ENCODE results near the gene PLA2G4A.
A peak's percentile ranks its signal among the peaks of the same experiment; 100 is the strongest.

The PLA2G4A gene

DNA sequence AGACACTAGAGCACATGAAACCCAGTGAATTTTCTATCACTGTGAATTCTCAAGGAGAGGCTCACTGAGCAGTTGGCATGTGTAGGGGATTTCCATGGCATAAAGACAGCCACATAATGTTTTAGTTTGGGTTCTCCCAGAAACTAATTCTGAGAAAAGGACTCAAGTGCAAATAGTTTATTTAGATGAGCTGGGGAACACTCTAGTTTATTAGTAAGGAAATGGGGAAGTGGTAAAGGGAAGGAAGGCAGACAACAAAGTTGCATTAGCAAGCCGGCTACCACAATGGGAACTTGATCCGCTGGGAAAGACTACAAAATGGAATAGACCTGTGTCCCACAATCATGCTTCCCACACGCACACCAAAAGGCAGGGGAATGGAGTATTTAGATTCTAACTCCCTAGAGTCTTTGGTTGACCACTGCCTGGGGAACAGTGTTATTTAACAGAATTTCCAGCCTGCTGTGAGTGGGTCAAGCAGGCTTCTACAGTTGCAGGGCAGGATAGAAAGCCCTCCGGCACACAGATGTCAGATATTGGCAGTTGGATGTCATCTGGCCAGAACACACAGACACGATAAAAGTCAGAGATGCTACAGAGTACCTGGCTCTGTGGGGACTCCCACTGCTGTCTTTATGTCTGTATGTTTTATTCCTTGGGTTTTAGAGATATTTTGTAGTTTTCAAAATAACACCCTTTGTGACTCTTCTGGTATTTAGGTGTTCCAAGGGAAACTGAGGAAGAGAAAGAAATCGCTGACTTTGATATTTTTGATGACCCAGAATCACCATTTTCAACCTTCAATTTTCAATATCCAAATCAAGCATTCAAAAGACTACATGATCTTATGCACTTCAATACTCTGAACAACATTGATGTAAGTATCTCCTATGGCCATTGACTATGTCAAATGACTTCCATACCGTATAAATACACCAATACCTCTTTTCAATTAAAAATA, 150.1 kb downstream of the PLA2G4A start:
- DNase-seq = no peak

DNA sequence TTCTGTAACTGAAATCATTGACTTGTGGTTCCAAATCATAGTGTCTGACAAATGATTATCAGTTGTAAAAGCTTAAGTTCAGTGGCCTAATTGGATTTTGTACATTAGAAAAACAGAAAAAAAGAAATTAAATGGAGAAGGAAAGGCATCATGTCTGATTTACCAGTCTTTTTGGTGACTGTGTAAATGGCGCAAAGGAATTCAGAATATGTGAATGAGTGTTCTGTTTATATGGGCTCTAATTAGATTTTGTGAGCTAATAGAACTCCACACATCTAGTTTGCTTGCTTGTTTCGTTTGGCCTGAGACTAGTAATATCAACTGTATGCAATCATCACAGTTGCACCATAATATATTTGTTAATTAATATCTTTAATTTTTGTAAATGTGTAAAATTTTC, 151.7 kb downstream of the PLA2G4A start:
- DNase-seq = no peak

DNA sequence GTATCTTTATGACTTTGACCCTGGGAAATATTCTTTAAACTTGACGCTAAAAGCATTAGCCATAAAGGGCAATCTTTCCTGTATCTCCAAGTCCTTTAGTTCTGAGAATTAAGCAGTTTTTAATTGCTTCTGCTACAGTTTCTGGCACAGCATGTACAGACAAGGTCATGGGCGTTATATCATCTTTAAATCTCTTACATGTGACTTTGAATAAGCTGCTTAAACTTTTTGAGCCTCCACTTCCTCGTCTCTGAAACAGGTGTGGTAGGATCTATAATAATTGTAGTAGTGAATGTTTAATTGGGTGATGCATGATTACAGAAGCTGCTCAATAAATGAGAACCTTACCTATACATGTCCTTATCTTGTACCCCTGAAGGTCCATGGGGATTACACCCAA, 153.4 kb downstream of the PLA2G4A start:
- no peak for DNase-seq

DNA sequence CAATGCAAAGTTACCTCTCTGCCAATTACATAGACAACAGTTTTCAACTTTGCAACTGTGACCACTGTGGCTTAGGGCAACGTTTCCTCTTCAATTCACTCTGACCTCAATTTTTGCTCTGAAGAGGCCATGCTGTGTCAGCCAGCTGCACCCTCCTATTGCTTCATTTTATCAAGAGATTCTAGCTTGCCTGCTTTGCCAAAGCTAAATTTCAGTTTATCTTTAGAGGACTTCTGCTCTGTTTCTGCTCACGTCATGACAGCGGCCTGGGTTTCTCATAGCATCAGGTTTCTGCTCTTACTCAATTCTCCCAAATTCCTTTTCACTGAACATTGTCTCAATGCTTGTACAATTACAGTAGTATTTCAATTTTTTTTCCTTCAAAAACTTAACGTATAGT, 154.6 kb downstream of the PLA2G4A start:
- DNase-seq = no peak

DNA sequence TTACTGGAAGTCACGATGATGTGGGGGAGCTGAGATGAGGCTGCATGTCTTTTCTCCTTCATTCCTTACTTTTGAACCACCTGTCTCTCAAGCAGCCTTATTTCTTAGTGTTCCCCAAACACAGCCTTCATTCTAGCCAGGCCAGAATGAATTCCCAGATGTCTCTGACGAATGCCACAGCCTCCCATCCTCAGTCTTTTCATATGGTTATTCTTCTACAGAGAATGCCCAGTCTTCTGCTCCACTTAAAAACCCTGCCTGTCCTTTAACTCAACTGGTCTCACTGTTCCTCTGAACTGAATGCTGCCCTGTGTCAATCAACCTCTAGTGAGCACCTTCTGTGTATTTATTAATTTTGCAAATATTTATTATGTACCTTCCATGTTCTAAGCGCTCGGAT, 156.2 kb downstream of the PLA2G4A start:
- no peak for DNase-seq

DNA sequence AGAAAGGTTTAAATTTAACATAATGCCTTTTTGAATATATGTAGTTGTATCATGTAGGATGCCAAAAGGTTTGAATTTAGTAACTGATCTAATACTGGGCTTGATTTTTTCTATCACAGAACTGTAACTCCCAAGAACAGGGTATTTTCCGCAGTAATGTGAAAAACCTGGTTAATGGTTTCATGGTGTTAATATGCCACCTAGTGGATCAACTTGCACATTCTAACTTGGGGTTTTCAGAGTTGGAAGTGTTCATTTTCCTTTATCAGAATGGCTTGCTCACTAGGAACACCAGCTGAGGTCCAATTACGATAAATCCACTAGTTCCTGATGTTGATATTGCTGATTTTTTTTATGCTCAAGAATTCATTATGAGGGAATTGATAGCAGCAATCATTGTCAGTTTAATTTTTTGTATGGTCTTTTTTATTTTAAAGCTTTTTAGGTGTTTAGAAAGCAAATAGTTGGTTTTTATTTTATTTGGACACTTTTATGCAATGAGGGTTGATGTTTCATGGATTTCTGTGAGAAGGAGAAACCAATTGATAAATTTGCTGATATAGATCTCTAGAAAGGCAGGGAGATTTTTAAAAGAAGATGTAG, 157.2 kb downstream of the PLA2G4A start:
- DNase-seq = peak; percentile 6

DNA sequence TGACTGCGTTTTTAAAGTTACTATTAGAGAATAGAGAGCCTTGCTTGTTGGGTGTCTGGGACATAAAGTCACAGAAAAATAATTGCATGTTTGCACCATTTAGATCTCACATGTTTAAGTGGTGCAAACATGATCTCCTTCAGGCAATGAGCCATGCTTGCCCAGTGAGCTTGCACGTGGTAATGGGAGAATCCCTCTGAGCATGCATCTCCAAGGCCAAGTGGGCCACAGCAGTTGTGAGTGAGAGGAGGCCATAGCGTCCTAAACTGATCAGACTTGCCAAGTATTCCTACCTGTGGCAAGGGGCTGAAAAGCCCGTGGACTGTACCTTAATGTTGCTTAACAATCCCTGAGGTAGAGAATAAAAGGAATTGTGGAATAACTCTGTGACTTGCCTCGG, 158.3 kb downstream of the PLA2G4A start:
- DNase-seq = no peak

DNA sequence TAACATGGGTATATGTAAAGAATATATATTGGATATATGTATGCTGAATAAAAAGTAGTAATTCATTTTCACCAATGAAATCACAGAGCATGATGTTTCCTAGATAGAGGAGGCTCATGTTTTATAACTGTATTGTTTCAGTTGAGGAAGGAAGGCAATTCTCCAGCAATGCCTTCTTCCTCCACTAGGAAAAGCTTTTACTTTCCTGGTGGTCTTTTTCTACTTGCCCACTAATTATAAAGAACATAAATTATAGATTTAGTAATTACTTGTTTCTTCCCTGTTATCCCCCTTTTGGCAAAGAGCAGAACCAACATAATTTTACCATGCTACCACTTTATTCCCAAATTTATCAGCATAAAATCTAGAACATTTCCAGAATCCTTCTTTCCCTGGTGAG, 159.0 kb downstream of the PLA2G4A start:
- DNase-seq = no peak

DNA sequence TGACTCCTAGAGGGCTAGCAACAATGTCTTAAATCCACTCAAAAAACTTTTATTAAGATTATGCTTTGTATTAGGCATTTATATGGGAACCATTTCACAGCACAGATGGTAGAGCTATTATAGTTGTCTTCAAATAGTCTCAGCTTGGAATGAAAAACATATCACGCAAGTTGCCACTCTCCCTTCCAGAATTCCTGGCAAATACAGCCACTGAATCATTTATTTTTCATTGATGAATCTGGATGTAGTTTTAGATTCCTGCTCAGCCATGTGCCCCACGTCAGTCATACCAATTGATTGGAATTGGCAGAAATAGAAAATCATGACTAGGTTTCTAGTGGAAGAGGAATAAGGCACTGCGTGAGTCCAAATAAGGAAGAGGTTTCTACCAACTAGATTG, 165.2 kb downstream of the PLA2G4A start:
- no peak for DNase-seq

DNA sequence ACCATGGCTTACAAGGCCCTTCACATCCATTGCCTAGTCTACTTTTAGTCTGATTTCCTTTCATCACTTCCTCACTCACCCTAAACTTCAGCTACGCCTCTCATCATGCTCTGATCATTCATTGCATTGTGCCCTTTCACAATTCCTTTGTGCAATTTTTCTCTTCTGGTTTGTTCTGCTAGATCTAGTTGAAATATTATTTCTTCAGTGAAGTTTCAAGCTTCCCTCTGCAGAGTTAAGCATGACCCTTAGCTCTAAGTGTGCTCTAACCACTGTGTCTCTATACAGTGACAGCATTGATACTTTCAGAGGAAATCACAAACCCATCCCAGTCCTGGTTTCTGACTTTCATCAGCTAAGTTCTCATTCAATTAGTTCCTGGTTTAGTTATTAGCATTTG, 166.1 kb downstream of the PLA2G4A start:
- no peak for DNase-seq

DNA sequence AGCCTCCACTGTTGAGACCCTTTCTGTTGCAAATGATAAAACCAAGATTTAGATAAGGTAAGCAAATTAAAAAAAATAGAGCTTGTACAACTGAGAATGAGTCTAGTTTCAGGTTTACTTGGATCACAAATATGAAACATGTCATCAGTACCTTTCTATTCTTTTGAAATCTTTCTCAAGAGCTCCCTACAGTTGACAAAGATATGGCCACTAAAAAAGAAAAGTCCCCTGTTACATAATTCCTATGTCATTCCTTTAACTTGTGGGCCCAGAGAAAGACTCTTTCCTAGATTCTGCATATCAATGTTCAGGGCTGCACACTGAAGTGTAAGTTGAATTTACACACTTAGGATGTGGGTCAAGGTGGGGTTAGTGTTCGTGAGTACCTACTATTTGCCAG, 168.1 kb downstream of the PLA2G4A start:
- no peak for DNase-seq

DNA sequence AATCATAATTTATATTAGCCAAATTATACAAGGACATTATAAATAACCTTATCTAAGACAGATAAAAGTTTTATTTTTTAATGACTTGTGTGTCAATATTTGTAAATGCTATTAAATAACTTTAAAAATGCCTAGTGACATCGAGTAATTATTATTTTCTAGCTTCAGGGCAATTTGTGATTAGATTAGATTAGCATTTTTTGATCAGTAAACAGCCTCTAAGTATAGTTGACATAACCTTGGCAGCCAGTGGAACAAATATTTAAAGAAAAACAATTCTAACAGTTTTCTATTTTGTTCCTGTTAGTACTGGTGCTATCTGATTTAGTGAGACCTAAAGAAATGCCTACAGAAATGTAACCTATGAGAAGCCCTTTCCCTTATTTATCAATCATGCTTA, 169.1 kb downstream of the PLA2G4A start:
- no peak for DNase-seq

DNA sequence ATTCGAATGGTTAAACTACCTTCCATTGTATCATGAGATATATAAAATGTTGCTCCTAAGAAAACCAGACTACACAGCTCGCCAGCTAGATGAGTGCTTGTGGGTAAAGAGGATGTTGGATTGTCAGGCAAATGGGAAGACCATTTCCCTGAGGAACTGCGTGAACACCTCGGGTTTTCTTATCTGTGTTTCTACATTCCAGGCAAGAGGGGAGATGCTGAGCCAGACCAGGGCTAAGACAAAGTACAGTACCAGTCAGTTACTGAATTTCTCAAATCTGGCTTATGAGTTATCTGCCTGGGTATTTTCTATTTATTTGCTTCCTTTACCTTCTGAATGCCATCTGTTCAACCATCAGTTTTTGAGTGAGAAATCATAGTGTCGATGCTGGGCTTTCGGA, 170.8 kb downstream of the PLA2G4A start:
- no peak for DNase-seq

DNA sequence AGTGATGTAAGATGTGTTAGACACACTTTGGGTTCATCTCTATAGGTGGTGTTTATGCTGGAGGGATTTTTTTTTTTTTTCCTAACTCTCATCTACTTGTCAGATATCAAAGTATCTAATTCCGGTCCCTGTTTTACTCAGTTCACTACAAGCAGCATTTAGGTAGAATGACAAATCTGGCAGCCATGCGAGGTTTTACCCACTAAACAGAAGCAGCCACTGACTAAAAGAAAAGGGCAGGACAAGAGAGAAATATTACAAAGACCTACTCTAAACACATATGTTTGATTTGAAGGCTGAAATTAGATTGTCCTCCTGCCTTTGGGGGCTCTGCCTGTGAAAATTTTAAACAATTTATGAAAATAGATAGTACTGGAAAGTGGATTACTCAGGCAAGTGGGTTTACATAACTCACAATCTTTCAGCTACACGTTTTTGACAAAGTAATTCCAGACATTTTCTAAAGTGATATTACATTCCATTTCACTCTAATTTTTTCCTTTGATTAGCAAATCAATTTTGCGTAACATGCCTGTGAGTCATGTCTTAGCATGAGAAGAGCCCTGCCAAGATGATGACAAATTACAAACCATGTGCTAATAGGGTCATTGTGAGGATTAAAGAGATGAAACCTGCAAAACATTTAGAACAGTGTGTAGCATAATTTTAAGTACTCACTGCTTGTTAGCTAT, 172.6 kb downstream of the PLA2G4A start:
- DNase-seq = no peak

DNA sequence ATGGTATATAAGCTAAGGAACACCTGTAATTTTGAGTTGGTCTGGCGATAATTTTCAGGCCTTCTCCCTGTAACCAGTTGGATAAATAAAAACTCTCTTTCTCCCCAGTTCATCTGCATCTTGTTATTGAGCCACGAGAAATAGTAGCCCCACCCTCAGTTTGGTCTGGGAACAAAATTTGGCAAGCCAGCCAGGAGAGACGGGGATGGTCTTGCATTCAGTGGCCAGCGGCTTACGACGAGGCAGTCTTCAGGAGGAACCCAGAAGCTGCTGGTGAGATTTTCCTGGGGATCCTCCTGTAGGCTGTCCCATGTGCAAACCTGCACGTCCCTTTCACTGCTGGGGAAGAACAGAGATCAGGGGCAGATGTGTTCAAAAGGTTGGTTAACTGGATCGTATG, 174.6 kb downstream of the PLA2G4A start:
- DNase-seq = no peak

DNA sequence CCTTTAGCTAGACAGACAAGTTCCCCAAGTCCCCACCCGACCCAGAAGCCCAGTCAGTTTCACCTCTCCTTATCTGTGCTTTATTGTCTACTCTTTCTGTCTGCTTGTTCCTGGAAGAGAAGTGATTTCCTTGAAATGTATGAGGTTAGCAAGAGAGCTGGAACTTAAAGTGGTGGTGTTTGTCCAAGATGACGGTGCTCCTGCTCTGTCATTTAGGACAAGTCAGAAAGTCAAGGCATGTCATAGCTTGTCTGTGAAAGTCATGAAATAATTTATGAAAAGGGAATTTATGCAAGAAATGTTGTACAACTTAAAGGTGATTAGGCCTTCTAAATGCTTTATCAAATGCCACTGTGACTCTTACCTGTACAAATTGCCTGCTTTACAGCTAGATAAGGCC, 178.1 kb downstream of the PLA2G4A start:
- no peak for DNase-seq

DNA sequence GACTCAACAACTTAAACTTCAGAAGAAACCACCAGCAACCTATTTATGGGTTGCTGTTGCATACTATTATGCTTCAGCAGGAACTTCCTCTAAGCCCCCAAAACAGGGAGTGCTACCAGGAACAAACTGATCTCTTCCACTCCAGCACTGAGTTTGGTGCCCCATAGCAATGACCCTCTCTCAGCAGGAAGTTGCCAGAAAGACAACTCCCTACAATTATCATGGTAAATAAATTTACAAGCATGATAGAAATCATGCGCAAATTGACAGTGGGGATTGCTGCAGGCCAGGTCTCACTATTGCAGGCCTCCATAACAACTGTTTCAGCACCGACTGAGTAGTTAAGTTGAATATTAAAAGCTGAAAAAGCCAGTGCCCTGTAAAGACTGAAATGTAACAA, 180.6 kb downstream of the PLA2G4A start:
- no peak for DNase-seq

DNA sequence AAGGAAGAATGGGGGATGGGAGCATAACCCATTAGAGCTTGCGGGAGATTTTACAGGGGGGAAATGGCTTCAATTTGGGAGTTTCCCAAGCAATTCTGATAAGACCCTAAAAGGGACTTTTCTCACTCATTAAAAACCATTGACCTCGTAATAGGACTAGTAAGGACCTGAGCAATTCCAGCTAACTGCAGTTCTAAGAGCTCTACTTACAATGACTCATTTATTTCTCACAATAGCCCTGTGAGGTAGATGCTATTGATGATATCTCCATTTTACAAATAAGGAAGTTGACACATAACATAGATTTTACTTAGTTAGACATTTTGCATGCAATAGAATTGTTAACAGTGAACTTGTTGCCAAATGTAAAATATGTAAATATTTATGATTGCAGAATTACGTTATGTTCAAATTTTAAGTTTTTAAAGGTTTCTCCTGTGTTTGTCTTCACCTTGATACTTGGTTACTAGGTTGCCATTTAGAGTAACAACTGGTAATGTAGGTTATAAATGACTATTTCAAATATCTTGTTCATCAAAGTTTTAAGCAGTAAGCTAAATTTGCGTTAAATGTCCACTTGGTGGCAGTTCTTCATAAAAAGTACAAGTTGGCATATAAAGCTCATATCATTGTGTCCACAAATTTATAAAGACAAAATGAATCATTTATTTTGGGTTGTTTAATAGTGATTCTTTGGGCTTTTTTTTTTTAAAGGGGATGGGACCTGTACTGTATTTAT, 182.0 kb downstream of the PLA2G4A start:
- no peak for DNase-seq

DNA sequence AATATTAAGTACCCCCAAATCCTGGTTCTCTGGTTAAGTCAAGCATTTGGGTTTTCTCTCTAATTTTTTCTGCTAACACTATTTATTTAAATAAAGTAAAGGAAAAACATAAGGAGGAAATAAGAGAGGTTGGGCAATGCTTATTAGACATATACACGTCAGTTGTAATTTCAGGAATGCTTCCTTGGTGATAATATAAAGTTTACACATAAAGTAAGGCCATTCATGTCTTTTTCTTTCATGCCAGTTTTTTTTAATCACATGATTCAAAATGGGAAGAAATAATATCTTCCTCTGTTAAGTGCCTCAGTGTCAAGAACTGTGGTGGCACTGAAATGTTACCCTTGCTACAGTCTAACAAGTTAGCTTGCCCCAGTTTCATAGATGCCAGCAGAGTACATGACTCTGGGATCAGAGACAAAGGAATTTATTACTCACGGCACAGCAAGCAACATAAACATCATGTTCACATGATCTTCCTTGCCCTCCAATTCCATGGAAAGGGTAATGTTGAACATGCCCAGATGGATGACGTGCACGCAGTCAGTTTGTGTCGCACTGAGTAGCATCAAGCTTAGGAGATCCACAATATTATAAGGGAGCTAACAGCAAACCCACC, 184.9 kb downstream of the PLA2G4A start:
- no peak for DNase-seq

DNA sequence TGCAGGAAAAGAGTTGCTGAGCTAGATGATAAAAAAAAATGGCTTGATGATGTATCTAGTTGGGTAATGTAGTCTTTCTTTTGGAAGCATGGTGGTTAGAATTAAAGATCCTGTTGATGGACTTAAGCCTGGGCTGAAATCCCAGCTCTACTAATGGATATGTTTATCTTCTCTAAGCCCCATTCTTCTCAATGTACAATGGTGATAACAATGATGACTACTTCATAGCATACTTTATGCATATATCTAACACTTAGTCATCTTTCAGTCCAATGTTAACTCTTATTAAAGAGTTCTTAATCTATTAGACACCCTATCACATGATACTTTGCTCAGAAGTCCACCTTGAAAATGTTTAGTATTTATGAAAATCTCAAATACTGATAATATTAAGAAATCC, 189.5 kb downstream of the PLA2G4A start:
- DNase-seq = no peak

DNA sequence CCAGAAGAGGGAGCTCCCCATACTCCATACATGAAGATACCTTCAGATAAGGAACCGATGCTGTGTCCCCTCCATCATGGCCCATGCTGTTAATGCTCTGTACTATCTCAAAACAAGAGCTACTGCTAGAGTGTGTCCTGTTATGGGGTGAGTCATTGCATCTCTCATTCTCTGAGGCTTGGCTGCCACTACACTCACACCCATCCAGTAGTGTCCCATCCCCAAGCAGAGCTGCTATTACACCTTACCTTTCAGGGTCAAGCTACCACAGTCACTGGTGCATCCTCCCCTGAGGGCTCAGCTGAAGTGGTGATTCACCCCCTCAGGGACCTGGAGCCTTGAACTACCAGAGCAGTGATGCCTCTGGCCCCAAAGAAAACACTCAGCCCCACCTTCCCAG, 198.5 kb downstream of the PLA2G4A start:
- DNase-seq = no peak

DNA sequence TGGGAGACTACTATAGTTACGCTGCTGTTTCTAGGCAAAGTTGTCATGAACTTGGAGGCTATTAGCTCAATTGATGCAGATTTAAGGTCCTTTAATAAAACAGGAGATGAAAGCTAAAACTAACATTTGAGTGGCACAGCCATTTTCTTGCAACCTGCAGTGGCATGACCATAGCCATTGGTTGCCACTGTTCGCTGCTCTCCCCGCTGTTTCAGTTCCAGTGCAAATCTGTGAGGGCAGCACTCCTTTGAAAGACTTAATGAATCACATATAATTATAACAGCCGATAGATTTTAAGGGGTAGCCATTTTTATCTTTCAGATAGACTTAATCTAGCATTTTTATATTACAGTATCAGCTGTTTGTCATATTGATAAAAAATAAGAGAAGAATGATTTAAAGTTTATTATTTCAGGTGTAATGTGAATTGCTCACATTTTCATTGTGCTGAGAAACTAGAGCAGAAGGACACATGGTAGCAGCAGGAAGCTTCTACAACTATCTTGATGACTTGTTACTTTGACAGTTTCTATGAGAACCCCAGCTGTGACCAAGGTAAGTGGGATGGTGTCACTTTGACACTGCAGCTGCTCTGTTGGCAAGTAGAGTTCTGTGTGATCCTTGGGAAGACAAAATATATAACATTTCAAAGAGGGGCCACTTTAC, 203.7 kb downstream of the PLA2G4A start:
- no peak for DNase-seq
